Esophagus (tissue), 2 donors: Measurements from ENCODE around the gene VASP. TPM values are rescaled to one million over a fixed set of nuclear protein-coding genes. Genes with fewer than 3 reads are reported as not detected.

Experiments
- H3K27ac ChIP-seq, 2 donors: one replicate each; pipeline ENCODE4 v1.5.1; 2013; ENCODE audit warnings: low read depth in 2 of 2, mild to moderate bottlenecking in 2 of 2, inconsistent platforms in 1 of 2, low read length in 1 of 2, moderate library complexity in 1 of 2
- H3K27me3 ChIP-seq, 2 donors: one replicate each; pipeline ENCODE4 v1.6.1; 2013; ENCODE audit warnings: low read length in 2 of 2, control low read depth in 1 of 2, mild to moderate bottlenecking in 1 of 2; ENCODE audit not compliant: insufficient read depth in 2 of 2, control insufficient read depth in 1 of 2
- H3K36me3 ChIP-seq, 2 donors: one replicate each; pipeline ENCODE4 v1.6.1; 2013; ENCODE audit warnings: low read length in 1 of 2; ENCODE audit not compliant: control insufficient read depth in 2 of 2, insufficient read depth in 2 of 2
- H3K4me1 ChIP-seq, 2 donors: one replicate each; pipeline ENCODE4 v1.6.1; 2013; ENCODE audit warnings: low read length in 1 of 2; ENCODE audit not compliant: control insufficient read depth in 2 of 2, insufficient read depth in 2 of 2
- H3K4me3 ChIP-seq, 2 donors: one replicate each; pipeline ENCODE4 v1.5.1; 2013; ENCODE audit warnings: low read length in 2 of 2, mild to moderate bottlenecking in 2 of 2, low read depth in 1 of 2, moderate library complexity in 1 of 2
- H3K9me3 ChIP-seq, 2 donors: one replicate each; pipeline ENCODE4 v1.6.1; 2013; ENCODE audit warnings: mild to moderate bottlenecking in 2 of 2, low read depth in 1 of 2, low read length in 1 of 2, moderate library complexity in 1 of 2; ENCODE audit not compliant: control insufficient read depth in 2 of 2, insufficient read depth in 1 of 2
- WGBS, 2 donors: extraction: QIAGEN DNeasy Blood & Tissue Kit; methylation state at CpG; one replicate each; pipeline ENCODE4 v1.1.7; 2013; 5-methylcytosine and 5-hydroxymethylcytosine counted together
- polyA plus RNA-seq, 2 donors: library from polyadenylated mRNA; stranded (reverse); fragments of 200-250 nt; gene quantifications; one replicate each; pipeline ENCODE4 v1.2.3, GENCODE V29; 2013
- donor health status: healthy with polysubstance abuse.
- donor health status: Bipolar disorder and iron deficiency.

VASP gene
- polyA plus RNA-seq, 2 donors = 35.5 to 36.5 TPM

- H3K36me3 ChIP-seq = peaks cover 2 to 7% of the 10 kb centered on the region in 2 donors
- no peaks in the 10 kb centered on the region for H3K27me3 ChIP-seq
- H3K4me1 ChIP-seq = peaks cover 7 to 13% of the 10 kb centered on the region in 2 donors
- H3K4me3 ChIP-seq = no peak overlapping the region
- H3K9me3 ChIP-seq = no peaks in the 10 kb centered on the region
- WGBS, 2 donors = 79% methylated on average over 6 of the region's 6 CpGs
- H3K27ac ChIP-seq = peak overlapping the region in 1 of 2 donors; percentile 51
Observed at GRCh38 chr19:45512881-45513483, 5.7 kb downstream of the VASP start.

- peaks cover 2 to 9% of the 10 kb centered on the region in 2 donors for H3K36me3 ChIP-seq
- no peaks in the 10 kb centered on the region for H3K9me3 ChIP-seq
- H3K27ac ChIP-seq = peak overlapping the region; percentile 61 to 66
- 24 to 29% methylated on average over 13 of the region's 13 CpGs for WGBS, 2 donors
- no peak overlapping the region for H3K4me3 ChIP-seq
- H3K4me1 ChIP-seq = peaks cover 7 to 13% of the 10 kb centered on the region in 2 donors
- H3K27me3 ChIP-seq = no peaks in the 10 kb centered on the region
Observed at GRCh38 chr19:45514376-45515051, 7.2 kb downstream of the VASP start.

GRCh38 chr19:45515081-45515624 lies 7.9 kb downstream of the VASP start:
- peak overlapping the region; percentile 61 to 66 for H3K27ac ChIP-seq
- no peaks in the 10 kb centered on the region for H3K27me3 ChIP-seq
- peaks cover 7 to 13% of the 10 kb centered on the region in 2 donors for H3K4me1 ChIP-seq
- H3K9me3 ChIP-seq = peaks cover 0 to 2% of the 10 kb centered on the region in 2 donors
- WGBS, 2 donors = 72 to 74% methylated on average over 10 of the region's 10 CpGs
- no peak overlapping the region for H3K4me3 ChIP-seq
- peaks cover 2 to 11% of the 10 kb centered on the region in 2 donors for H3K36me3 ChIP-seq

GRCh38 chr19:45515807-45516401 lies 8.6 kb downstream of the VASP start:
- no peak overlapping the region for H3K4me3 ChIP-seq
- H3K4me1 ChIP-seq = peaks cover 7 to 14% of the 10 kb centered on the region in 2 donors
- no peak overlapping the region for H3K27ac ChIP-seq
- H3K36me3 ChIP-seq = peaks cover 2 to 15% of the 10 kb centered on the region in 2 donors
- 66 to 73% methylated on average over 9 of the region's 9 CpGs for WGBS, 2 donors
- H3K9me3 ChIP-seq = peaks cover 0 to 3% of the 10 kb centered on the region in 2 donors
- no peaks in the 10 kb centered on the region for H3K27me3 ChIP-seq

GRCh38 chr19:45517238-45517637 lies 10.0 kb downstream of the VASP start:
- Histone ChIP-seq H3K4me3 (no peak overlapping the region), H3K9me3 (peaks cover 0 to 3% of the 10 kb centered on the region in 2 donors), H3K27ac (no peak overlapping the region), H3K4me1 (peaks cover 7 to 17% of the 10 kb centered on the region in 2 donors), H3K27me3 (no peaks in the 10 kb centered on the region), H3K36me3 (peaks cover 2 to 23% of the 10 kb centered on the region in 2 donors)
- WGBS, 2 donors = 62 to 69% methylated on average over 7 of the region's 7 CpGs

GRCh38 chr19:45517641-45518468 lies 10.6 kb downstream of the VASP start:
- no peaks in the 10 kb centered on the region for H3K27me3 ChIP-seq
- H3K4me3 ChIP-seq = no peak overlapping the region
- H3K4me1 ChIP-seq = peaks cover 7 to 17% of the 10 kb centered on the region in 2 donors
- H3K27ac ChIP-seq = no peak overlapping the region
- 89 to 90% methylated on average over 50 of the region's 50 CpGs for WGBS, 2 donors
- peaks cover 0 to 3% of the 10 kb centered on the region in 2 donors for H3K9me3 ChIP-seq
- peaks cover 2 to 23% of the 10 kb centered on the region in 2 donors for H3K36me3 ChIP-seq

- Histone ChIP-seq H3K27me3 (no peaks in the 10 kb centered on the region), H3K27ac (no peak overlapping the region), H3K9me3 (peaks cover 0 to 3% of the 10 kb centered on the region in 2 donors), H3K36me3 (peaks cover 2 to 23% of the 10 kb centered on the region in 2 donors), H3K4me3 (no peak overlapping the region), H3K4me1 (peaks cover 7 to 17% of the 10 kb centered on the region in 2 donors)
- WGBS, 2 donors = 72 to 82% methylated on average over 7 of the region's 7 CpGs
Observed at GRCh38 chr19:45518469-45518826, 11.2 kb downstream of the VASP start.

GRCh38 chr19:45522010-45522941 lies 15.0 kb downstream of the VASP start:
- WGBS, 2 donors = 84 to 88% methylated on average over 21 to 24 of the region's 24 CpGs
- no peaks in the 10 kb centered on the region for H3K27me3 ChIP-seq
- H3K4me3 ChIP-seq = no peak overlapping the region
- peaks cover 0 to 3% of the 10 kb centered on the region in 2 donors for H3K9me3 ChIP-seq
- peaks cover 0 to 4% of the 10 kb centered on the region in 2 donors for H3K4me1 ChIP-seq
- H3K36me3 ChIP-seq = peaks cover 7 to 35% of the 10 kb centered on the region in 2 donors
- H3K27ac ChIP-seq = no peak overlapping the region
